Body of pancreas (tissue), 4 donors: Measurements from ENCODE around the gene PPP1R26.
"Not testable (repeated sequence)": the region's sequence is repeated elsewhere in the genome, so short reads cannot be mapped to it uniquely, and the experiment has no call there.

Source experiments
- CTCF ChIP-seq, 7 experiments: fragments of 450-650 bp in 4 of 7; fragments of 200-600 bp in 3 of 7; sonication (generic) in 3 of 7; IDR thresholded peaks; one replicate each; pipeline ENCODE4 v1.5.1; 2016 to 2019; ENCODE audit warnings: antibody characterized with exemption in 7 of 7
- POLR2A ChIP-seq, 3 donors: fragments of 450-650 bp; IDR thresholded peaks; one replicate each; pipeline ENCODE4 v1.6.1; 2016; ENCODE audit warnings: antibody characterized with exemption in 3 of 3, mild to moderate bottlenecking in 2 of 3

- not testable (repeated sequence) for TF ChIP-seq CTCF, POLR2A (IDR thresholded peaks at IDR 0.05)
Observed at GRCh38 chr9:135437696-135438095, 41.9 kb upstream of the PPP1R26 start.
